HG03064 (cell line): ENCODE data around the gene GRK6.

Experiments
- ATAC-seq: cut with Tn5 transposase; IDR thresholded peaks from one replicate; pipeline ENCODE4 v1.9.1; 2021; ENCODE audit warnings: low read depth; ENCODE audit not compliant: unreplicated experiment

Gene GRK6

DNA sequence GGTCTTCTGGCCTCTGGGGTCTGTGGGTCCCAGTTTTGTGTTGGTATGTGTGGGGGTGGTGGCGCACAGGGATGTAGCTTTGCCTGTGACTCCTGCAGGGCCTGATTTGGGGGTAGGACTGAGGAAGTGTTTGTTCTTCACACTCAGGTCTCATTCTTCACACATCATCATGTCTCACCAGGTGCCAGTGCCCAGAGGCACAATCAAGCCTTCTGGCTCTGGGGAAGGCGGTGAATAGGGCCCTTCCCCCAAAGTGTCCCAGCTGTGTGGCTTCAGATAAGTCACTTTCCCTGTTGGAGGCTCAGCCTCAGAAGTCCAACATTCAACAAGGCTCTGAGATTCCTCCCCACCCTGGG is 41.8 kb downstream of the GRK6 start:
- ATAC-seq, result no peak

DNA sequence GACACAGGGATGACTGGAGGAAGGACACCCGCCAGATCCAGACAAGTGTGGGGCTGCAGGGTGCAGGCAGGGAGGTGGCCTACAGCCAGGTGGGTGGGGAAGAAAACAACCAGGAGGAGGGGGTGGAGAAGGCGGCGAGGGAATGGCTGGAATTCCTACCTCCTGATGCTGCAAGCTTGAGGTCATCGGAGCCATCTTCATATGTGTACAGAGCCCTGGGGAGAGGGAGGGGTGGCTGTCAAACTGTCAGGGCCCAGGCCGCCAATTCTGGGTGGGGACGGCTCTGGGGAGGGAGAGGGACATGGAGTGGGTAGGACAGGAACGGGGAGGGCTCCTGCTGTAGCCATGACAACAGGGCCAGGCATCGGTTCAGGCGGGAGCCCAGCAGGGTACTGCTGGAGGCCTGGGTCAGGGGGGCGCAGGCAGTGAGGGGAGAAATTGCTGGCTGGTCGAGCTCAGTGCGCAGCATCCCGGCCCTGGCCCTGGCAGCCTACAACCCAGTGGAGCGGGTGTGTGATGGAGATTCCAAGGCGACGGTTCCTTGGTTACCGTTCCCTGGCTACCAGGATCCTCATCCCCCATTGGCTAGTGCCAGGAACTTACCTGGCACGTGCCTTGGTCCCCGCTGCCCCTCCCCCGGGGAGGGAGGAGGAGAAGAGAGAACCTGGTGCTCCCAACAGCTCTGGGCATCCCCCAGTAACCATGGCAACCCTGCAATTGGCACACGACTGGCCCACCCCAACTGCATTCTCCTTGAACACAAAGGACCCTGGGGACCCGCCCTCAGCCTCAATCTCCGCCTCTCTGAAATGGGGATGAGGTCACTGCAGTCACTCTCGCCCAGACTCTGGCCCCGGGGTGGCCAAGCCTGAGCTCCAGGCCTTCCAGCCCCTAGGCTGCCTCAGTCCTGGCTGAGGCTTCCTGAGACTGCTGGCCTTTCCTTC is 42.5 kb downstream of the GRK6 start:
- no peak for ATAC-seq

DNA sequence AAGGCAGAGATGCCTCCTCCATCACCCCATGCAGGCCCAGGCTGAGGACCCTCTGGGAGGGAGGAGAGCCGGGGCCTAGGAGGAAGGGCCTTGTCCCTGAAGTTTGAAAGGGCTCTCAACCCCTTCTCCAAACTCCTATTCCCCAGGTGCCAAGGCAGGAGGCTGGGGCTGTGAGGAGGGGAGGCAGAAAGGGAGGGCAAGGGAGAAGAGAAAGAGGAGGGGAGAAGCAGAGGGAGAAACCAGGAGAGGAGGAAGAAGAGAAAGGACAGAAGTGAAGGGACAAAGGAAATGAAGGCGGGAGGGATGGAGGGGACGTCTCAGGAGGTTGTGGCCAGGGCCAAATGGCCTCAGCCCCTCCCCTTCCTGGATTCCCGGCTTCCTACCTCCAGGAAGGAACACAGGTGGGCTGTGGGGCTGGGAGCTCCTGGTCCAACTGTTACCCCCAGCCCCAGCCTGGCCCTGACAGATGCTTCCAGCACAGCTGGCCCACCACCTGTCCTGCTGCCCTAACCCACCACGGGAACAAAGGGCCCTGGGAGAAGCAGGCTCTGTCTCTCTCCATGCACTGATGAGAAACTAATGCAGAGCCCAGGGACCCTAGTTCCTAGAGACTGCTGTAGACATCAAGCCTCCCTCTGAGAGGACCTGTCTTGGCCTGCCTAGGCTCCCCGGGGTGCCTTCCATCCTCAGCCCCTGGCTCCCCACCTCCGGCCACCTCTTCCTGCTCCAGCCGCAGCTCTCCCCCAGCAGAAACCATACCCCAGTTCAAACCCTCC is 43.5 kb downstream of the GRK6 start:
- ATAC-seq, result no peak

DNA sequence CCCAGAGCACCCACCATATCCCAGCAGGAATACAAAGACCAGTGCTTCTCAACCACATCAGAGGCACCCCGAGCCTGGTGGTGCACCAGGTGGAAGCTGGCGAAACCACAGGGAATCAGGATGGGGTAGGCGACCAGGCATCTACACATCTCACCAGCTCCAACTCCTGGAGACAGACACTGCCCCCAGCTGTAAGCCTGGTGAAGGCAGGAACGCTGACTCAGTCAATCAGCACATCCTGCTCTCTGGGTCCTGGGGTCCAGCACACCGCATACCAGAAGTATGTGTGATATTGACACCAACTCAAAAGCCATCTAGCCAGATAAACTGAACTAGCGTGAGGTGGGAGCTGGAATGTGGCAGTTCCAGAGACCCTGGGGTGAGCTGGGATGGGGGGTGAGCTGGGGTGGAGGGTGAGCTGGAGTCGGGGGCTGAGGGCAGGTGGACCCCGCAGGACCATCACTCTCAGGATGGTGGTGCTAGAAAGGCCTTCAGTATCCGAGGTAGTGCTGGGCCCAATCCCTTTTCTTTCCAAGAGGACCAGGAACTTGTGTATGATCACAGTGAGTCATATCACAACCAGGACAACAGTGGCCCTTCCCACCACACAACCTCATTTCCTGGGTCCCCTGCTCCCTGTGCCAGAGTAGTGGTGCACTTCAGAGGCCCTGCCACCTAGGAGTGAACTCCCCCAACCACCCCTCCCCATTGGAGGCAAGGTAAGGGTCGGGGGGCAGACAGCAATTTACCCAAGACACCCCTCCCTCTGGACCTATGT is 44.5 kb downstream of the GRK6 start:
- no peak for ATAC-seq

DNA sequence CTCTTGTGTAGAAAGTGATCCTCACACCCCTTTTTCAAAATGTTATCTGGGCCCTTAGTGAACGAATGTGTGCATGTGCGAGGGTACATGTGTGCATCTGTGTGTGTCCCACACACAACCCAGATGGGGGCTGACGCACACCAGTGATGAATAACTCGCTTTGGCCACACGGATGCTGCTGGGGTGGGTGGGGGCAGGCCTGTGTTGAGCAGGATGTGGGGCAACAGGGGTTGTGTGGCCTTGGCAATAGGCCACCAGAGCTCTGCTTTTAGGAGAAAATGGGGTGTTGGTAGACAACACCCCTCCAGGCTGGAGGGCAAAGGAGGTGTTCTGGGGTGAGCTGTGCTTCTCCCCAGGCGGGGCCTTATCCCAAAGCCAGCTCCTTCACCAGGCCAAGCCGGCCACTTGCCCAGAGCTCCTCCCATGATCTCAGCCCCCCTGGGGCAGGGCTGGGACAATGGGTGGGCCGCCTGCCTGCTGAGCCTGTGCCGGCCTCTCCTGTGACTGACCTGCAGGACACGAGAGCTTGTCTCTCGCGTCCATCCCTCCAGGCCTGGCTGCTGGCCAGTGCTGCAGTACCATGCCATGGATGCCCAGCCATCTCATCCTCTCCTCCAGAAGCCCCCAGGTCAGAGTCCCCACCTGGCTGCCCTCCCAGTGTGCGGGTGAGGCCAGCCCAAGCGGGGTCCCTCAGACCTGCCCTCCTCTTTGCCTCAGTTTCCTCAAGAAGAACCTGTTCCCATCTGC is 45.3 kb downstream of the GRK6 start:
- no peak for ATAC-seq

DNA sequence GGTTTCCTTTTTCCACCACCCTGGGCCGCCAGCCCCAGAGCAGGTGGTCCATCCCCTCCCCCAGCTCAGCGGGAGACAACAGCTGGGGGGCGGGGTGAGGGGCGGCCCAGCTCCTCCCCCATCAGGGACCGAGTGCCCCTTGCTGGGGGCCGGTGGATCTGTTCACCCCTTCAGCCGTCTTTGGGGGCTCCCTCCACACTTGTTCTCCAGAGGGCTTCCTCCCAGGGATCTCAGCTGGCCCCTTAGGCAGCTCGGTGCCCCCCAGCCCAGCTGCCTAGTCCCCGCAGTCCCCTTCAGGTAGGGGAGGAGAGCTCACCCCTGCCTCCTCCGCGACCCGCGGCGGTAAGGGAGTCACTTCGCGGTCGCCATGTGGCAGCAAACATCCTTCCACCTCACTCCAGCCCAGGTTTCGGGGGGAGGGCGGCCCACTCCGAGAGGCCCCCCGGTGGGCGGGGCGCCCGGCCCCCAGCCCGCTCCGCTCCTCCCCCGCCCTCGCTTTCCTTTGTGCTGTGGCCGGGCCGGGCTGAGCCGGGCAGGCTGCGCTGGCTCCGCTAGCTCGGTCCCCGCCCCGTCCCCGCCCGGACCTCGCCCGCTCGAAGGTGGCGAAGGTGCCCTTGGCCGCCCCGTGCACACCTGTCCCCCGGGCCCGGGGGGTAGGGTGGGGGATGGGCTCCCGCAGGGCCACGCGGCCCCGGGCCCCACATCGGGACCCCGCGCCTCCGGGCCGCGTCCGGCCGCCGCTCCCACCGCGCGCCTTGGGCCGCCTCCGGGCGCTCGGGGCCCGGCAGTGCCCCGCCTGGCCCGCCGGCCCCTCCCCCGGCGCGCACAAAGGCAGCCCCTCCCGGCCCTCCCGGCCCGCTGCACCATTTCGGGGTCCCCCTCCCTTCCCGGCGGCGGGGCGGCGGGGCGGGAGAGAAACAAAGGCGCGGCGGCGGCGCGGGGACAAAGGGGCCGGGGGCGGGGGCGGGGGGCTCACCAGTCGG is 46.3 kb downstream of the GRK6 start:
- no peak for ATAC-seq

DNA sequence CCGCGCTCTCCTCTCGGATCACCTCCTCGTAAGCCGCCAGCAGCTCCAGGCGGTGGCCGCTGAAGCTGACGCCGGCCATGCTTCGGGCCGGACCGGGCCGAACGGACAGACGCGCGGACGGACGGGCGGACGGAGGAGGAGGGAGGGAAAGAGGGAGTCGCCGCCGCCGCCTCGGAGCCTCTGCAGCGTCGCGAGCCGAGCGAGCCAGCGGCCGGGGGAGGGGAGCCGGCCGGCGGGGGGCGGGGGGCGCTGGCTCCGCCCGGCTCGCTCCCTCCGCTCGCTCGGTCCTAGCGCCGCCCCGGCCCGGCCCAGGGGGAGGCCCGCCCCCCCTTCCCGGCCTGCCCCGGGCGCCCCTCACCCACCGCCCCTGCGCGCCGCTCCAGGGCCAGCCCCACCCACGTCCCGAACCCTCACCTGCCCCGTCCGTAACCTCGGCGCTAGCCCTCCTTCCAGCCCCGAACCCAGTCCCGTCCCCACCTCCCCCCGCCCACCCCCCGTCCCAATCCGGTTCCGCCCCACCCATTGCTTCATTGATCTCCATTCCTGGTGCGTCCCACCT is 47.0 kb downstream of the GRK6 start, which contains the start of gene DBN1:
Gene DBN1 (minus strand): TSS at position 192 of the 559 bp plus-strand sequence. CDS start 113 bp downstream, at position 79.
- ATAC-seq, result no peak

DNA sequence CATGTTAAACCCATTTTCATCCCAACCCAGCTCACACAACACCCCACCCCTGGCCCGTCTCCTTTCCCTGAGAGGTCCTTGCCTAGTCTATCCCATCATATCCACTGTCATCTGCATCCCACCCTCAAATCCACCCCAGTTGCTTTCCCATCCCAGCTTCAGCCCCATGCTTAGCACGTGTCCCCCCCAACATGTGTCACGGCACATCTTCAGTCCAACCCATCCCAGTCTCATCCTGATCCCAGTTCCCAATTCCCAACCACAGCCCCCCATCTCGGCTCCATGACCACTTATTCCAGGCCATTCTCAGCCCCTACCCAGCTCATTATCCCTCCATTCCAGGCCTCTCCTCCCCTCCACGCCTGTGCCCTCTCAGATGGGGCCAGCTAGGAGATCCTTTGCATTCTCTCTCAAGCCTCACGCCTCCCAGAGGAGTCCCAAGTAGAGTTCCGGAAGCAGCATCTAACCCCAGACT is 47.6 kb downstream of the GRK6 start:
- no peak for ATAC-seq

DNA sequence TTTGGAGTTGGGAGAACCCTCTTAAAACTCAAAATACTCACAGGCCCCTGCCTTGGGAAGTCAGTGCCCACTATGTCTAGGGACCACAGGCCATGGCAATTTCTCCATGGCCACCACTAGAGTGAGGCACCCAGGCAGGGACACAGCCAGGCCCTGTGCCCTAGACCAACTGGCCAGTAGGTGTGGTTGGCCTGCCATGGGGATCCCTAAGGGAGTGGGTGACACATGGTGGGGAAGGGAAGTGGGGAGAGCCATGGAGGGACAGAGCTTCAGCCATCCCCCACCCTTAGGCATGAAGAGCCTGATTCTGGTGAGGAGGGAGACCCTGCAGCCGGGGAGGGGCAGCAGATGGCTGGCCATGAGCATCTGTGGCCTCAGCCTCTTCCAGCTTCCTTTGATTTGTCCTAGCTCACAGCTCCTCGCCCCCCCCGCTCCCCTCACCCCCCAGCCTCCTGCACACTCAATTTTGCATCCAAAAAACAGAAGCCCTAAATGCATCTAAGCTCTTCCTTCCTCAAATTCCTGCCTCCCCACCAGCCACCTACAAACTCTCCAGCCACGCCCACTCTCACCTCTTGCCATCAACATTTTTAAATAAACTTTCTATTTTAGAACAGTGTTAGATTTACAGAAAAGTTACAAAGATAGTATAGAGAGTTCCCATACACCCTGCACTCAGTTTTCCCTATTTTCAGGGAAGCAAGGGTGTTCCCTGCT is 48.5 kb downstream of the GRK6 start:
- ATAC-seq, result no peak

DNA sequence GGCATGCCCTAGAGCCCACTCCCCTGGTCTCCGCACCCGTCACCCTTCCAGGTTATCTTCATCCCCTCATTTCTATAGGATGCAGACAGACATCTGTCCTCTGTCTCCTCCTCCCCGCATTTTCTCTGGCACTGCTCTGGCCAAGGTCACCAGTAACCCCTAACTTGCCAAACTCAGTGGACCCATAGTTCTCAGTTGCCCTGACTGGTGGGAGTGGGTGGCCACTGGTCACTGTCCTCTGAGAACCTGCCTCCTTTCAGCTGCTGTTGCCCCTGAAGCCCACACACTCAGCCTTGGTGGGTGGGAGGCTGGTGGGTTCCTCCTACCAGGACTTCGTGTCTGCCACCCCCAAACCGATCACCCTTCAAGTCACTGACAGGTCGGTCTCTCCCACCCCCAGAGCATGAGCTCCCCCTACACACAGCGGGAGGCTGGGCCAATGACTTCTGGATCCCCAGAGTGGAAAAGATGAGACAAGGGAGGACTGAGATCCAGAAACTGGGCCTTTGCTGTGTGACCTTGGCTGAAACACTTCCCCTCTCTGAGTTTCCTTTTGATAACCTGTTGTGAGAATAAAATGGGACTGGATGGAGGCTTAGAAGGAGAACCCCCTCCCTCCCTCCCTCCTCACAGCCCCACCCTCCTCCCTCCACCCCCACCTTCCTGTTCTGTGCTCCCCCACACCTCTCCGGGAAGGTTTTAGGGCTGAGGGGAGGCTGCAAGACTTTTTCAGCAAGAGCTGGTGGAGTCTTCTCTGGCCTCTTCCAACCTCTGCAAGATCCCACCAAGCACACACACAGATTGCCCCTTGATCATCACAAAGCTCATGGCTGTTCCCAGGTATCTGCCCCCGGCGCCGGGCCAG is 49.3 kb downstream of the GRK6 start:
- no peak for ATAC-seq

DNA sequence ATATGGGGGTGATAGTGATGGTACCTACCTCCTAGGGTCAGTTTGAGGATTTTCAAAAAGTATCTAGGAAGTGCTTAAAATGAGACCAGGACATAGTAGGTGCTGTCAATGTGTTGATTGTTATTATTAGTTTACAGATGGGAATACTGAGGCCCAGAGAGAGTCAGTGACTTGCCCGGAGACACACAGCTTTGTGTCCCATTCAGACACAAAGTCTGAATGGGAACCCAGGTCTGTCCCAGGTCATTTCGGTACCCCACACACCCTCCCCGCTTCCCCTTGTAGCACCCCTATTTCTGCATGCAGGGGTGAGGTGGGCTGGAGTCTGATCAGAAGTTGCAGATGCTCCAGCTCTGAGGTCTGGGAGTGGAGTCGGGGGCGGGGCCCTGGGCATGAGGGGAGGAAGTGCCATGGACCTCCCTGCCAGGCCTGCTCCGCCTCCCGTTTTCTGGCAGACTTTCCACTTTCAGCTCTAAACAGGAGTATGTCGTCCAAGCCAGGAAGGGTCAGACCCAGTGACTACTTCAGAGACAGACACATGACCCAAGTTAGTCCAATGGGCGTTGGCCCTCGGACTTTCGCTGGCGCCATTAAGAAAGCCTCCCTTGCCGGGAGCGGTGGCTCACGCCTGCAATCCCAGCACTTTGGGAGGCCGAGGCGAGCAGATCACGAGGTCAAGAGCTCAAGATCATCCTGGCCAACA is 50.2 kb downstream of the GRK6 start:
- no peak for ATAC-seq

DNA sequence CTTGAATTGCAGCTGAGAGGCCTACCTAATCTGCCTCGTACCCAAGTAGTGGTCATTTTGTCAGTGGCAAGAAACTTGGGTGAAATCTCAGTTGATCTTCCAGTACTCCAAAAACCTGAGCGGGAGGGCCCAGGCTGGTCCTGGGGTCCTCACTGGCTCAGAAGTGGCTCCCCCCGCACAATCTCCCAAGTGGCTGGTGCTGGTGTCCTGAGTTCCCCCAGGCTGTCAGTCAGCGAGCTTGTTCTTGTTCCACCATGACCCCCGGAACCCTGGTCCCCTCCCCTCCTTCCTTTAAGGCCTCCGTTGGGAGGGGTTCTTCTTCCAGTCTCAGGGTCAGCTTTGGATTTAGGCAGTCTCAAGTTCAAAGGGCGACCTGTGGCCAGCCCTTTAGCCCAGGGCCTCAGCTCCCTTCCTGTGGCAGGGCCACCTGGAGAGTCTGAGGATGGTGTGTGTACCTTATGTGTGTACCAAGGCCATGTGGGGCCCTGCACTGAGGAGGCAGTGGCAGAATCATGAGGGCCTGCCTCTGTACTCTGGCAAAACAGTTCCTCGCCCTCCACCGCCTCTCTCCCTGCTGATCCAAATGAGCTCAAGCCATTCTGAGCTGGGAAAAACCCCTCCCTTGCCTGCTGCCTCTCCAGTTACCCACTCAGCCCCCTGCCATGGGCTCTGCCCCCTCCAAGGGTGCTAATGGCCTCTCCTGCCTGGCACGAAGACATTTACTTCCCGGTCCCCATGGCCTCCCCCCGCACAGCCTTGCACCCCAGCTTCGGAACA is 51.4 kb downstream of the GRK6 start:
- ATAC-seq, result no peak

DNA sequence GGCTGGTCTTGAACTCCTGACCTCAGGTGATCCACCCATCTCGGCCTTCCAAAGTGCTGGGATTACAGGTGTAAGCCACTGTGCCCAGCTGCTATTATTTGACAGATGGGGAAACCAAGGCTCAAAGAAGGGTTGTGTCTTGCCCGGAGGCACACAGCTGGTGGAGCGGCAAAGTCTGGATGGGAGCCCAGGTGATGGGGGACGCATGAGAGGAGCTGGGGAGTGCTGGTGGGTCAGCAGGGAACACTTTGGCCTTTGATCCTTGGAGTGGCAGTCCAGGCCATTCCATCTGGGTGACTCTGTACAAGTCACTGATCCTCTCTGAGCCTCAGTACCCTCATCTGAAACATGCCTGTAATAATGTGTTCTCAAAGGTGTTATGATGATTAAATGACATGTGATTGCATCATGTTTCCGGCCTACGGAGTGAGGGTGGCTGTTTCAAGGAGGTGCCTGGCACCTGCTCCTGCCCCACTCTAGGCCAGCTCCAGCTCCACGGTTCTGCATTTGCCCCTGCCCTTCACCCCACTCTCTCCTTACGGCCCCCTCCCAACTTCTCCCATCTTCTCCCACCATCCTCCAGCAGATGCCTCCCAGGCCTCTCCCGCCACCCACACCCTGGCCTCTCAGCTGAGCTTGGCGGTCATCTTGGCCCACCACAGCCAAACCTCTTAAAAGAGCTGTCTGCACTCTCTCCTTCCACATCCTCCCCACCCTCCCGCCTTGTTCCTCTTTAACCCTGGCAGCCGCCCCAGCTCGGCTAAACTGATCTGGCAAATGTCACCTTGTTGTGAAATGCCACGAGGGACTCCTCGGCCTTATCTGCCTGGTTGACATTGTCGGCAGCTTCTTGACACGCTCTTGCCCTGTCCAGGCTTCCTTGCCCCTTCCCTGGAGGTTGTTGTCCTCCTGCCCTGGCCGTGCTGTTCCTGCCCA is 52.5 kb downstream of the GRK6 start:
- no peak for ATAC-seq

DNA sequence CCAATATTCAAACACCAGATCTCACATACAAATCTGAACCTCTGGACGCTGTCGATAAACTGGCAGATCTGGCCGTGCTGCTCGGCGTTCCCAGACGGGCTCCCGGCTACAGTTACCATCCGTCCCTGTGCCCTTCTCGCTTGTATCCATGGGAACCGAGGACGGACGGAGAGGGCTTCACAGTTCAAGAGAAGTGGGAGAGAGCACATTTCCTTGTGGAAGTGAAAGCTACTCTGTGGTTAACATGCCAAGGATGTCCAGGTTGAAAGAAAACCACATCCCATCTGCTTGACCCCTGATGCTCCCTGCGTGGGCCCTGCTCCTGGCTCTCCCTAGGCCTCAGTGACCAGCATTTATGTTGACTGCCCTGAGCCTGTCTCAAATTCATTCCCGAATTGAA is 53.3 kb downstream of the GRK6 start:
- ATAC-seq, result no peak

DNA sequence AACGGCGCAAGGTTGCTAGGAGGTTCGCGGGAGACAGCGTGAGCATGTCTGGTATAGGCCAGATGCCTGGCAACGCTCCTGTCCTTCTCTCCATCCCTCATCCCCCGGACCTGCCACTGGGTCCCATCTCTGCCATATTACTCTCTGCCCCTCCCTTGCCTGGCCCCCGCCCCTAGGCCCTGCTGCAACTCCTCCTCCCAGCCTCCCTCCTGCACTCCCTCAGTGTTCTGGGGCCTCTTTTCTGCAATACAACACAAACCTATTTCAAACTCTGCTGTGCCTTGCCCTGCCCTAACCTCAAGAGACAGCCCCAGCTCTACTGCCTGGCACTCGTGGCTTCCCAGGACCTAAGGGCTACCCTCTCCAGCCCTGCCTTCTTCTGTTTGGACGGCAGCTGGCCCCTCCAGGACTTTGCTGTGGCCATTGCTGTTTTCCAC is 55.9 kb downstream of the GRK6 start:
- no peak for ATAC-seq
